Retinal pigment epithelial cell (primary cell): ENCODE data around the gene TDRD6.

Experiments used
- DNase-seq: peaks from one replicate; pipeline ENCODE4 v3.0.0-alpha.2; 2010; ENCODE audit warnings: low read depth
- H3K4me3 ChIP-seq: 2 replicates; pipeline ENCODE4 v1.5.1; 2011; ENCODE audit warnings: mild to moderate bottlenecking, low read length, control low read depth, moderate library complexity
- TF ChIP-seq, protein P1 (sequence below): conservative IDR thresholded peaks from 2 replicates; pipeline ENCODE4 v1.5.1; 2011; ENCODE audit warnings: low read depth, low read length, control low read depth, inconsistent platforms

TDRD6 gene

DNA sequence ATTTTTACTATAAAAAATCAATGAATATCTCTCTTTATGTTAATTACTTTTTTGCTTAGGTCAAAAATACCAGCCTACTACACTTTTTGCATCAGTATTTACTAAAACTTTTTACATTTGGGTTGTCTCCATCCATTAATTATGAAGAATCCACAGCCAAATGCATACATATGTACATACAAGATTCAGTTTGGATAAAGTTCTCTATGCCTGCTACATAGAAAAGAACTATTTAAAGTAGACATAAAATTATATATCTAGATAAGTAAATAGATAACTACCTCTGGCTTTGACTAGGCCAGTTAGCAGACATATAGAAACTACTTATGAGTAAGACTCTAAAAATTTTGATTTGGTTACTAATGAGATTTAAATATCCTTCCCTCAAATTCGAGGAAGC is 12.3 kb downstream of the TDRD6 start:
- no peak overlapping the region for H3K4me3 ChIP-seq
- TF ChIP-seq, protein P1, sequence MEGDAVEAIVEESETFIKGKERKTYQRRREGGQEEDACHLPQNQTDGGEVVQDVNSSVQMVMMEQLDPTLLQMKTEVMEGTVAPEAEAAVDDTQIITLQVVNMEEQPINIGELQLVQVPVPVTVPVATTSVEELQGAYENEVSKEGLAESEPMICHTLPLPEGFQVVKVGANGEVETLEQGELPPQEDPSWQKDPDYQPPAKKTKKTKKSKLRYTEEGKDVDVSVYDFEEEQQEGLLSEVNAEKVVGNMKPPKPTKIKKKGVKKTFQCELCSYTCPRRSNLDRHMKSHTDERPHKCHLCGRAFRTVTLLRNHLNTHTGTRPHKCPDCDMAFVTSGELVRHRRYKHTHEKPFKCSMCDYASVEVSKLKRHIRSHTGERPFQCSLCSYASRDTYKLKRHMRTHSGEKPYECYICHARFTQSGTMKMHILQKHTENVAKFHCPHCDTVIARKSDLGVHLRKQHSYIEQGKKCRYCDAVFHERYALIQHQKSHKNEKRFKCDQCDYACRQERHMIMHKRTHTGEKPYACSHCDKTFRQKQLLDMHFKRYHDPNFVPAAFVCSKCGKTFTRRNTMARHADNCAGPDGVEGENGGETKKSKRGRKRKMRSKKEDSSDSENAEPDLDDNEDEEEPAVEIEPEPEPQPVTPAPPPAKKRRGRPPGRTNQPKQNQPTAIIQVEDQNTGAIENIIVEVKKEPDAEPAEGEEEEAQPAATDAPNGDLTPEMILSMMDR, result no peak
- DNase-seq, result no peak

DNA sequence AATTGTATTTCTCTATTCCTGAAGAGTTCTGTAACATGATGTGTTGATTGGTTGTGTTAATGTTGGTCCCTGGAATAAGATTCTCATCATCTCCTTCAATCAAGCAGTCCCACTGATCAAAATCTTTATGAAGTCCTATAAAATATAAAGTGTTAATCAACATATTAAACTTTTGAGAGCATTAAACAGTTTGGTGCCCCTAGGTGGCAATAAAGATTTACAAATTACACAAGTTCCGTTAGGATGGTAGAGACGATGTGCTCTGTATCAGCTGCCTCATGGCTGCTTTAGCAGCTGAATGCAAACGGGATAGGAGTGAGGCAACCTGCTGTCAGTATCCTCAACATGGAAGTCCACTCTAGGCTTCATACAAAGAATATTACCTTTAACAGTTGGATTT is 16.9 kb downstream of the TDRD6 start:
- no peak overlapping the region for H3K4me3 ChIP-seq
- DNase-seq, result peak; percentile 22
- TF ChIP-seq, protein P1, result peak; percentile 26

DNA sequence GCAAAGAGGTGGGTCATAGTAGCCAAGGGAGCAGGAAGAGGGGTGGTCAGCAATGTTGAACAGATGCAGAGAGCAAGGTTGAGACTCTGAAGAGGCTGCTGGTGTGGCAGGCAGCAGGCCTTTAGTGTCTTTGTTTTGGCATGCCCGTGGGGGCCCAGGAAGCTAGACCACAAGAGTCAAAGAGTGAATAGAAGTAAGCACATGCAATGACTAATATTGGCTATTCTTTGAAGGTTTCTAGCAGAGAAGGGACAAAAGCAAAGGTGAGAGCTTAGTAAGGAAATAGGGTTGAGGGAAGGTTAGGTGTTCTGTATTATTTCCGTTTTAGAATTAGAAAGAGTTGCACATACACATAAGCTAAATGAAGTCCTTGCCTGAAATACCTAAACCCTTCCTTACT is 18.8 kb downstream of the TDRD6 start:
- H3K4me3 ChIP-seq, result no peak overlapping the region
- no peak for DNase-seq
- TF ChIP-seq, protein P1, result no peak

DNA sequence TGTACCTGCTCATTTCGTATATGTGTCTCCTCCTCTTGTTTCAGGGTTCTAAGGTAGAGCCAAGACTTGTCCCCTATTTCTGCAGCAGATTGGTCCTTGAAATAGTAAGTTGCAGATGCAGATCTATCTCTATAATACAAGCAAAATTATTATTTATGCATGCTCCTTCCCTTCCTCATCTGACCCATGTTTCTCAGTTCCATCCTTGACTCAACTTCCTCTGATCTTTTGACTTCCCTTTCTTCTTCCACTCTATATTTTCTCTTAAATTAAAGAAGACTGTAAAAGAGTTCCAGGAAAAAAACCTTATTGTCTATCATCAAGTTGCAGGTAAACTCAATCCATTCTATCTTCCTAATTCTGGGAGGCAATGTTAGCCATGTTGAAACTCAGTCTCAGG is 23.8 kb downstream of the TDRD6 start:
- DNase-seq, result no peak
- H3K4me3 ChIP-seq, result no peak overlapping the region
- TF ChIP-seq, protein P1, result no peak

DNA sequence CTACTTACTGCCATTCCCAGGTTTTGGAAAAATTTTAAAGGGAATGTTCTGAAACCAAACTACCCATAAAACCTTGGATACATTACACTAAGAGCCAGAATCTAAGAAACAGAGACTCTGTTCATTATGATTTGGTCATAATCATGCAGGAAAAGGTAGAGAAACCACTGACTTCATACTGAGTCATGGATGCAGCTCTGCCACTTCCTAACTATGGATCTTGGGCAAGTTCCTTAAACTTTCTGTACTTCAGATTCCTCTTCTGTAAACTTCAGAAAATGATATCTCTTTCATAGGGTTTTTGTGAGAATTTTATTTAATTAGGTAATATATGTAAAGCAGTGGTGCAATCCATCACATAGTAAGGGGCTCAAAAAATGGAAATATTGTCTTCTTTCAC is 27.5 kb downstream of the TDRD6 start:
- TF ChIP-seq, protein P1, result no peak
- DNase-seq, result no peak
- no peak overlapping the region for H3K4me3 ChIP-seq

DNA sequence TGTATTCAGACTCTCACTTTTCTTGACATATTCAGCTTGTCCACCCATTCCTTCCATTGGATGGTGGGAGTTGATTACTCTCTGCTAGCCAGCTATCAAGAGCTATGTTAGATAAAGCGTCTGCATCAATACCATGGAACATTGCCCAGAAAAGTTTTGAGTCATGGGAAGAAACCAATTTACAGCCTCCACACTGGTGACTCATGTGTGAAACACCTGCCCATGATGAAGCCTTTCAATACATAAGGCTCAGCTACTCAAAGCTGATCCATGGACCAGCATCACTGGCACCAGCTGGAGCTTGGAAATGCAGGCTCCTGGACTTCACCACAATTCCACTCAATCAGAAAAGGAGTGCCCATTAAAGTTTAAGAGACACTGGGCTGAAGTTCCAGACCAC is 31.4 kb downstream of the TDRD6 start:
- DNase-seq, result peak; percentile 69
- TF ChIP-seq, protein P1, result no peak

DNA sequence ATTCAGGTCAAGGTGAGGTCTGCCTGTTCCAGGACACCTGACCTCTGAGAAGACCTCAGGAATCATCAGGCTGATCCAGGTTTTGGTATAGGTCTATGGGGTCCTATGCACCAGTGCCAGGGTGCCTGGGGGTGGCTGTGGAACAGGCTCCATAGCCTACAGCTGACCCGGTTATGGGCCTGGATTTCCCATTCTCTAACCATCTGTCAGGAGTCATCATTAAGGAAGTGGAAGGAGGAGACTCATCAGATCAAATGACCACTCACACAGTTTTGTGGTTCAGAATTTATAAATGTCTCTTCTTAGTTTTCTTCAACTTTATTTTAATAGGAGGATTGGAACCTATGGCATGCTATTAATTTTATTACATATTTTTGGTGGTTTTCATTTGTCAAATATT is 32.7 kb downstream of the TDRD6 start:
- TF ChIP-seq, protein P1, result no peak
- H3K4me3 ChIP-seq, result no peak overlapping the region

More for the DNA sequence above, 31.4 kb downstream of the TDRD6 start:
- H3K4me3 ChIP-seq, result no peak overlapping the region

More for the DNA sequence above, 32.7 kb downstream of the TDRD6 start:
- DNase-seq, result no peak
